SU-DHL-6 (cell line): ENCODE results near the gene NCAPH2.

Experiments
- H2AFZ ChIP-seq: fragments of 200-600 bp; sonication (generic); 2 replicates; pipeline ENCODE4 v1.6.1; 2014; ENCODE audit warnings: low read depth, mild to moderate bottlenecking, moderate library complexity, mixed read lengths, antibody characterized with exemption, low read length; ENCODE audit not compliant: severe bottlenecking
- H3F3A ChIP-seq: fragments of 200-600 bp; shearing (Covaris generic); 2 replicates; pipeline ENCODE4 v1.6.0; 2016; ENCODE audit warnings: antibody characterized with exemption, mild to moderate bottlenecking; ENCODE audit not compliant: insufficient read depth
- H3K27ac ChIP-seq: fragments of 200-600 bp; sonication (generic); 2 replicates; pipeline ENCODE4 v1.5.1; 2016; ENCODE audit warnings: low read depth, mild to moderate bottlenecking, low read length, moderate library complexity, mixed read lengths
- H3K27me3 ChIP-seq: fragments of 200-600 bp; sonication (generic), shearing (Covaris generic); 2 replicates; pipeline ENCODE4 v1.6.0; 2014; ENCODE audit warnings: mild to moderate bottlenecking, low read length
- H3K36me3 ChIP-seq: fragments of 200-600 bp; sonication (generic); 2 replicates; pipeline ENCODE4 v1.6.1; 2014; ENCODE audit warnings: mild to moderate bottlenecking, low read length, mixed read lengths
- H3K4me2 ChIP-seq: fragments of 300-600, 200-600 bp; shearing (Covaris generic), sonication (generic); 2 replicates; pipeline ENCODE4 v1.6.0; 2014; ENCODE audit warnings: low read length, low read depth, mild to moderate bottlenecking; ENCODE audit not compliant: poor library complexity, severe bottlenecking
- H3K4me3 ChIP-seq: fragments of 200-600 bp; sonication (generic); 2 replicates; pipeline ENCODE4 v1.5.1; 2014; ENCODE audit warnings: antibody characterized with exemption, low read length, mild to moderate bottlenecking, mixed read lengths; ENCODE audit not compliant: insufficient read depth, poor library complexity, severe bottlenecking
- H3K79me2 ChIP-seq: fragments of 200-600 bp; sonication (generic); 2 replicates; pipeline ENCODE4 v1.6.1; 2014; ENCODE audit warnings: mild to moderate bottlenecking, low read length, moderate library complexity; ENCODE audit not compliant: insufficient read depth
- H3K9ac ChIP-seq: fragments of 200-600 bp; sonication (generic); 2 replicates; pipeline ENCODE4 v1.7.0; 2014; ENCODE audit warnings: mild to moderate bottlenecking, low read length
- H3K9me2 ChIP-seq: fragments of 200-600 bp; sonication (generic); replicated peaks from 2 replicates; pipeline ENCODE4 v1.6.1; 2014; ENCODE audit warnings: low read length; ENCODE audit not compliant: insufficient read depth
- H3K9me3 ChIP-seq: fragments of 200-600 bp; sonication (generic); 2 replicates; pipeline ENCODE4 v1.6.1; 2014; ENCODE audit warnings: low read length, mixed read lengths; ENCODE audit not compliant: insufficient read depth
- H4K20me1 ChIP-seq: fragments of 200-600 bp; sonication (generic); 2 replicates; pipeline ENCODE4 v1.6.1; 2014; ENCODE audit warnings: low read depth, mild to moderate bottlenecking, antibody characterized with exemption, low read length, moderate library complexity, mixed read lengths
- EZH2phosphoT487 ChIP-seq: fragments of 200-600 bp; sonication (generic), shearing (Covaris generic); conservative IDR thresholded peaks from 2 replicates; pipeline ENCODE4 v1.6.1; 2018; ENCODE audit warnings: mild to moderate bottlenecking, antibody characterized with exemption, low read length, moderate library complexity, mixed read lengths
- TF ChIP-seq, protein P1 (sequence below): fragments of 200-600 bp; sonication (generic); IDR thresholded peaks from one replicate; pipeline ENCODE4 v1.5.1; 2017; ENCODE audit warnings: antibody characterized with exemption, mild to moderate bottlenecking, low read length, moderate library complexity; ENCODE audit not compliant: insufficient read depth, poor library complexity, severe bottlenecking

The NCAPH2 gene

DNA sequence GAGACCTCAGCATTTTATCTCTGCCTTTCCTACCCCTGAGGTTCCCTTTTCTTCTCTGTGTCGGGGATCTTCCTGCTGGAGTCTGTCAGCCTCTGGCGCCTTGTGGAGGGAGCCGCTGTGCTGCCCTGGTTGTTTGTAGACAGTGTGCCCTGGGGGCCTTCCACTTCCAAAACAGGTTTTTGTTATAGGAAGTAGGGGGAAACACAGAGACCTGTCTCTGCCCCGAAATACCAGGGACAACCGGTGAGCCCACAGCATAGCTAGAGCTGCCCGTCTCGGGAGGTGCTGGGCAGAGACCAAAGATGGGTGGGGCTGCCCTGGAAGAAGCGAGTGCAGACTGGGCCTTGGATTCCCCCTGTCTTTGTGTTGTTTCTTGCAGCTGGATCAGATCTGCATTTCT, 8.0 kb downstream of the NCAPH2 start:
- Histone ChIP-seq H4K20me1 (no peaks in the 10 kb centered on the region), H3K36me3 (peaks cover 8% of the 10 kb centered on the region; the same call in 1 of the 2 replicates)
- TF ChIP-seq, protein P1, sequence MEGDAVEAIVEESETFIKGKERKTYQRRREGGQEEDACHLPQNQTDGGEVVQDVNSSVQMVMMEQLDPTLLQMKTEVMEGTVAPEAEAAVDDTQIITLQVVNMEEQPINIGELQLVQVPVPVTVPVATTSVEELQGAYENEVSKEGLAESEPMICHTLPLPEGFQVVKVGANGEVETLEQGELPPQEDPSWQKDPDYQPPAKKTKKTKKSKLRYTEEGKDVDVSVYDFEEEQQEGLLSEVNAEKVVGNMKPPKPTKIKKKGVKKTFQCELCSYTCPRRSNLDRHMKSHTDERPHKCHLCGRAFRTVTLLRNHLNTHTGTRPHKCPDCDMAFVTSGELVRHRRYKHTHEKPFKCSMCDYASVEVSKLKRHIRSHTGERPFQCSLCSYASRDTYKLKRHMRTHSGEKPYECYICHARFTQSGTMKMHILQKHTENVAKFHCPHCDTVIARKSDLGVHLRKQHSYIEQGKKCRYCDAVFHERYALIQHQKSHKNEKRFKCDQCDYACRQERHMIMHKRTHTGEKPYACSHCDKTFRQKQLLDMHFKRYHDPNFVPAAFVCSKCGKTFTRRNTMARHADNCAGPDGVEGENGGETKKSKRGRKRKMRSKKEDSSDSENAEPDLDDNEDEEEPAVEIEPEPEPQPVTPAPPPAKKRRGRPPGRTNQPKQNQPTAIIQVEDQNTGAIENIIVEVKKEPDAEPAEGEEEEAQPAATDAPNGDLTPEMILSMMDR: no peak
- no peak for TF ChIP-seq EZH2phosphoT487

DNA sequence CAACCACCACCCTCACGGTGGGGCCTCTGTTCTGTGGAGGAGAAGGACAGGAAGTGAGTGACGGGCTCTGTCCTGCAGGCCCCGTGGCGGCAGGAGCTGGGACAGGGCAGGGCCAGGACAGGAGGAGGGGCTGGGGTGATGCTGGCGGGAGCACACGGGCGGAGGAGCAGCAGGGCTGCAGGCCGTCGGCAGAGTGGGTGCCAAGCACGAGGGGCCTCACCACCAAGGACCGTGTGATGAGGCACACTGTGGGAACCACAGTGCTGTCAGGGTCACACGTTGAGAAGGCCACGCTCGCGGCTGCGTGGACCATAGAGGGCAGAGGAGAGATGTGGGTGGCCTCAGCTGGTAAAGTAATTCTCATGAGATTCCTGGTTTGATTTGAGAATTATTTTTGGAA, 8.9 kb downstream of the NCAPH2 start:
- no peak overlapping the region for H3K4me3 ChIP-seq
- TF ChIP-seq, protein P1: no peak
- no peak for TF ChIP-seq EZH2phosphoT487
- H3K9ac ChIP-seq: no peak overlapping the region
- H3K27ac ChIP-seq: no peak overlapping the region
- peaks cover 8% of the 10 kb centered on the region; the same call in 1 of the 2 replicates for H3K36me3 ChIP-seq
- H3K27me3 ChIP-seq: no peaks in the 10 kb centered on the region
- H4K20me1 ChIP-seq: no peaks in the 10 kb centered on the region
- H2AFZ ChIP-seq: no peak overlapping the region
- H3K79me2 ChIP-seq: peaks cover 46% of the 10 kb centered on the region
- no peak overlapping the region for H3K4me2 ChIP-seq
- no peaks in the 10 kb centered on the region for H3K9me3 ChIP-seq
- H3K9me2 ChIP-seq: no peaks in the 10 kb centered on the region
- H3F3A ChIP-seq: no peaks in the 10 kb centered on the region

More for the DNA sequence above, 8.0 kb downstream of the NCAPH2 start:
- H3K27me3 ChIP-seq: no peaks in the 10 kb centered on the region
- H3K9ac ChIP-seq: no peak overlapping the region
- H3K79me2 ChIP-seq: peaks cover 52% of the 10 kb centered on the region
- H3K27ac ChIP-seq: no peak overlapping the region
- H2AFZ ChIP-seq: no peak overlapping the region
- no peaks in the 10 kb centered on the region for H3K9me2 ChIP-seq
- H3K9me3 ChIP-seq: no peaks in the 10 kb centered on the region
- H3F3A ChIP-seq: no peaks in the 10 kb centered on the region
- H3K4me3 ChIP-seq: no peak overlapping the region
- no peak overlapping the region for H3K4me2 ChIP-seq

DNA sequence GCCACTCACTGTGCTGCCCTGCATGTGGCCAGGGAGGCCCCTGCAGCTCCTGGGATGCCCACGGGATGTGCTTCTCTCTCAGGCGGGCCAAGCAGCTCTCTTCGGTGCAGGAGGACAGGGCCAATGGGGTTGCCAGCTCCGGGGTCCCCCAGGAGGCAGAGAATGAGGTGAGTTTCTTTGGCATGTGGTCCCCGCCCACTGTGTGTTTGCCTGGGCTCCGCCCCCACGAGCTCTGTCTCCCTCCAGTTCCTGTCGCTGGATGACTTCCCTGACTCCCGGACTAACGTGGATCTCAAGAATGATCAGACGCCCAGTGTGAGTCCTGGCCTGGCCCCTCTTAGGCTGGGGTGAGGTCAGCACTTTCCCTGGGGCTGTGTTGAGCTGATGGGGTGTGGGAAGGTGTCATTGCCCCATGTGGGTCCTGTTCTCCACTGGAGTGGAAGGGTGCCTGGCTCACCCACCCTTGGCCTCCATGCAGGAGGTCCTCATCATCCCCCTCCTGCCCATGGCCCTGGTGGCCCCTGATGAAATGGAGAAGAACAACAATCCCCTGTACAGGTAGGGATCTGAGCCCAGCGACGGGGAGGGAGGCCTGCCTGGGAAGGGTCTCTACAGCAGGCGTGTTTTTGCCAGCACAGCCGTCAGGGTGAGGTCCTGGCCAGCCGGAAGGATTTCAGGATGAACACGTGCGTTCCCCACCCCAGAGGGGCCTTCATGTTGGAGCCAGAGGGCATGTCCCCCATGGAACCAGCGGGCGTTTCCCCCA, 9.7 kb downstream of the NCAPH2 start:
- Histone ChIP-seq H3K9me3 (no peaks in the 10 kb centered on the region), H2AFZ (no peak overlapping the region), H3K9me2 (no peaks in the 10 kb centered on the region), H3K9ac (no peak overlapping the region), H4K20me1 (no peaks in the 10 kb centered on the region), H3F3A (no peaks in the 10 kb centered on the region), H3K79me2 (peaks cover 38% of the 10 kb centered on the region), H3K4me2 (no peak overlapping the region), H3K4me3 (no peak overlapping the region), H3K27ac (no peak overlapping the region), H3K36me3 (peaks cover 3% of the 10 kb centered on the region; the same call in 1 of the 2 replicates), H3K27me3 (no peaks in the 10 kb centered on the region)
- TF ChIP-seq, protein P1: no peak
- TF ChIP-seq EZH2phosphoT487: no peak
